ENCODE data around the gene PREX1. TPM values are rescaled to one million over a fixed set of nuclear protein-coding genes. Genes with fewer than 3 reads are reported as not detected.

The PREX1 gene
- total and polyA plus RNA-seq, 2 donors from 2014 or later = 8.5 to 38.2 TPM

GRCh38 chr20:48748556-48748955, 79.2 kb downstream of the PREX1 start:
- Histone ChIP-seq H3K4me1 (ENCODE audit: control insufficient read depth in 2 of 3, insufficient read depth in 2 of 3, low read depth in 1 of 3, low read length in 3 of 3) (peaks cover 0 to 11% (median 0%) of the 10 kb centered on the region in 3 donors), H3K9me3 (ENCODE audit: control insufficient read depth in 2 of 3, insufficient read depth in 1 of 3, low read length in 3 of 3) (no peaks in the 10 kb centered on the region), H3K27me3 (ENCODE audit: control insufficient read depth, insufficient read depth, low read length) (no peaks in the 10 kb centered on the region), H3K4me3 (ENCODE audit: low read length in 3 of 3) (no peak overlapping the region), H3K27ac (ENCODE audit: low read depth in 2 of 2, low read length in 2 of 2) (no peak overlapping the region), H3K9ac (ENCODE audit: low read length in 3 of 3) (no peak overlapping the region), H3K36me3 (ENCODE audit: control insufficient read depth in 2 of 3, insufficient read depth in 3 of 3, low read length in 3 of 3) (peaks cover 0 to 2% (median 0%) of the 10 kb centered on the region in 3 donors)
- TF ChIP-seq CTCF (IDR thresholded peaks at IDR 0.05; ENCODE audit: borderline replicate concordance, extremely low read depth, insufficient read depth) = no peak
- intact Hi-C loops (cut with DNase I) = no loop called here
- FAIRE-seq (no peak), DNase-seq (peak in 1 of 5 donors; percentile 48)

- TF ChIP-seq CTCF (IDR thresholded peaks at IDR 0.05; ENCODE audit: borderline replicate concordance, extremely low read depth, insufficient read depth) = no peak
- H3K9me3 ChIP-seq (ENCODE audit: control insufficient read depth in 2 of 3, insufficient read depth in 1 of 3, low read length in 3 of 3) = no peaks in the 10 kb centered on the region
- peaks cover 0 to 2% (median 0%) of the 10 kb centered on the region in 3 donors for H3K36me3 ChIP-seq (ENCODE audit: control insufficient read depth in 2 of 3, insufficient read depth in 3 of 3, low read length in 3 of 3)
- no peak overlapping the region for H3K4me3 ChIP-seq (ENCODE audit: low read length in 3 of 3)
- H3K27ac ChIP-seq (ENCODE audit: low read depth in 2 of 2, low read length in 2 of 2) = no peak overlapping the region
- intact Hi-C loops (cut with DNase I) = no loop called here
- H3K9ac ChIP-seq (ENCODE audit: low read length in 3 of 3) = no peak overlapping the region
- no peaks in the 10 kb centered on the region for H3K27me3 ChIP-seq (ENCODE audit: control insufficient read depth, insufficient read depth, low read length)
- FAIRE-seq = no peak
- peaks cover 0 to 11% (median 0%) of the 10 kb centered on the region in 3 donors for H3K4me1 ChIP-seq (ENCODE audit: control insufficient read depth in 2 of 3, insufficient read depth in 2 of 3, low read depth in 1 of 3, low read length in 3 of 3)
- DNase-seq = peak in 1 of 5 donors; percentile 7
Measured at GRCh38 chr20:48747840-48748414, 79.9 kb downstream of the PREX1 start.

GRCh38 chr20:48745330-48745729, 82.5 kb downstream of the PREX1 start:
- Histone ChIP-seq H3K9ac (ENCODE audit: low read length in 3 of 3) (no peak overlapping the region), H3K9me3 (ENCODE audit: control insufficient read depth in 2 of 3, insufficient read depth in 1 of 3, low read length in 3 of 3) (no peaks in the 10 kb centered on the region), H3K4me3 (ENCODE audit: low read length in 3 of 3) (no peak overlapping the region), H3K4me1 (ENCODE audit: control insufficient read depth in 2 of 3, insufficient read depth in 2 of 3, low read depth in 1 of 3, low read length in 3 of 3) (peaks cover 0 to 2% (median 0%) of the 10 kb centered on the region in 3 donors), H3K27ac (ENCODE audit: low read depth in 2 of 2, low read length in 2 of 2) (no peak overlapping the region), H3K36me3 (ENCODE audit: control insufficient read depth in 2 of 3, insufficient read depth in 3 of 3, low read length in 3 of 3) (peaks cover 0 to 2% (median 0%) of the 10 kb centered on the region in 3 donors), H3K27me3 (ENCODE audit: control insufficient read depth, insufficient read depth, low read length) (no peaks in the 10 kb centered on the region)
- no peak for FAIRE-seq
- intact Hi-C loops (cut with DNase I) = no loop called here
- no peak for TF ChIP-seq CTCF (IDR thresholded peaks at IDR 0.05; ENCODE audit: borderline replicate concordance, extremely low read depth, insufficient read depth)
- DNase-seq = no peak

Measured in kidney (tissue), 14 donors.